Neuronal stem cell (in vitro differentiated cells): ENCODE results near the gene OR10J1.
"Not testable (repeated sequence)": the region's sequence is repeated elsewhere in the genome, so short reads cannot be mapped to it uniquely, and the experiment has no call there.

ENCODE experiments used
- DNase-seq: peaks from one replicate; pipeline ENCODE4 v3.0.0-alpha.2; 2013; ENCODE audit warnings: low spot score
- H2AFZ ChIP-seq: one replicate; pipeline ENCODE4 v1.6.1; 2013; ENCODE audit warnings: mild to moderate bottlenecking, low read length, inconsistent platforms
- H2AK5ac ChIP-seq: 2 replicates; pipeline ENCODE4 v1.6.1; 2013; ENCODE audit warnings: low read depth, mild to moderate bottlenecking, inconsistent platforms, low read length, moderate library complexity, mixed read lengths
- H2BK120ac ChIP-seq: 2 replicates; pipeline ENCODE4 v1.6.1; 2013; ENCODE audit warnings: low read depth, mild to moderate bottlenecking, inconsistent platforms, low read length, moderate library complexity, mixed read lengths
- H2BK12ac ChIP-seq: one replicate; pipeline ENCODE4 v1.6.1; 2013; ENCODE audit warnings: low read length, inconsistent platforms
- H2BK15ac ChIP-seq: 2 replicates; pipeline ENCODE4 v1.6.1; 2013; ENCODE audit warnings: mild to moderate bottlenecking, low read length, inconsistent platforms, mixed read lengths
- H2BK5ac ChIP-seq: one replicate; pipeline ENCODE4 v1.6.1; 2013; ENCODE audit warnings: inconsistent platforms, mild to moderate bottlenecking, low read length, moderate library complexity
- H3K14ac ChIP-seq: one replicate; pipeline ENCODE4 v1.6.1; 2013; ENCODE audit warnings: low read length, inconsistent platforms
- H3K18ac ChIP-seq: 2 replicates; pipeline ENCODE4 v1.6.1; 2013; ENCODE audit warnings: low read length, inconsistent platforms
- H3K23ac ChIP-seq: 2 replicates; pipeline ENCODE4 v1.6.1; 2013; ENCODE audit warnings: low read depth, mild to moderate bottlenecking, mixed read lengths, low read length, inconsistent platforms; ENCODE audit not compliant: poor library complexity
- H3K27ac ChIP-seq: replicated peaks from 3 replicates; pipeline ENCODE4 v1.5.1; 2013; ENCODE audit warnings: low read length, inconsistent platforms
- H3K27me3 ChIP-seq, 3 experiments: 2 replicates each; pipeline ENCODE4 v1.6.1; 2013; ENCODE audit warnings: low read length in 3 of 3, mild to moderate bottlenecking in 2 of 3, inconsistent platforms in 1 of 3, low read depth in 1 of 3, mixed read lengths in 1 of 3, moderate library complexity in 1 of 3; ENCODE audit not compliant: control insufficient read depth in 3 of 3, insufficient read depth in 3 of 3
- H3K36me3 ChIP-seq, 2 donors: replicated peaks in 1 of 2; 2 replicates each; pipeline ENCODE4 v1.6.1; 2013; ENCODE audit warnings: low read length in 2 of 2; ENCODE audit not compliant: control insufficient read depth in 2 of 2, insufficient read depth in 2 of 2
- H3K4ac ChIP-seq: 2 replicates; pipeline ENCODE4 v1.6.1; 2013; ENCODE audit warnings: inconsistent platforms, mild to moderate bottlenecking, low read length, moderate library complexity
- H3K4me1 ChIP-seq, 2 donors: 1 replicate in 1 of 2; 2 replicates in 1 of 2; pipeline ENCODE4 v1.6.1; 2013; ENCODE audit warnings: low read length in 2 of 2, low read depth in 1 of 2; ENCODE audit not compliant: control insufficient read depth in 2 of 2, insufficient read depth in 1 of 2
- H3K4me2 ChIP-seq: one replicate; pipeline ENCODE4 v1.6.1; 2013; ENCODE audit warnings: mild to moderate bottlenecking, low read length, inconsistent platforms; ENCODE audit not compliant: insufficient read depth, poor library complexity, severe bottlenecking
- H3K4me3 ChIP-seq, 2 donors: 2 replicates each; pipeline ENCODE4 v1.5.1; 2013; ENCODE audit warnings: low read length in 2 of 2, mild to moderate bottlenecking in 2 of 2, inconsistent platforms in 1 of 2, moderate library complexity in 1 of 2
- H3K79me1 ChIP-seq: one replicate; pipeline ENCODE4 v1.6.1; 2013; ENCODE audit warnings: low read depth, mild to moderate bottlenecking, inconsistent platforms, low read length, moderate library complexity
- H3K9ac ChIP-seq: one replicate; pipeline ENCODE4 v1.6.1; 2013; ENCODE audit warnings: mild to moderate bottlenecking, low read depth, low read length, inconsistent platforms; ENCODE audit not compliant: poor library complexity
- H3K9me3 ChIP-seq, 2 donors: replicated peaks in 1 of 2; 2 replicates each; pipeline versions ENCODE3 to v1.6.1; 2013; ENCODE audit warnings: low read length in 2 of 2, mild to moderate bottlenecking in 2 of 2, inconsistent platforms in 1 of 2, low read depth in 1 of 2, mixed read lengths in 1 of 2, moderate library complexity in 1 of 2; ENCODE audit not compliant: control insufficient read depth in 2 of 2, insufficient read depth in 1 of 2
- H4K8ac ChIP-seq: one replicate; pipeline ENCODE4 v1.6.1; 2013; ENCODE audit warnings: low read depth, mild to moderate bottlenecking, inconsistent platforms, low read length, moderate library complexity
- H4K91ac ChIP-seq: one replicate; pipeline ENCODE4 v1.6.1; 2013; ENCODE audit warnings: low read length, low read depth, mild to moderate bottlenecking, inconsistent platforms; ENCODE audit not compliant: poor library complexity
- WGBS, 2 donors: extraction: QIAGEN DNeasy Blood & Tissue Kit; methylation state at CpG; one replicate each; pipeline ENCODE4 v1.1.7; 2013; ENCODE audit warnings: missing lambda C conversion rate in 2 of 2, mixed read lengths in 1 of 2; ENCODE audit not compliant: insufficient read length in 2 of 2, insufficient replicate concordance in 1 of 2; ENCODE audit errors: extremely low coverage in 2 of 2; 5-methylcytosine and 5-hydroxymethylcytosine counted together

The OR10J1 gene

GRCh38 chr1:159444511-159444910 is 5.0 kb downstream of the OR10J1 start:
- DNase-seq, result no peak
- Histone ChIP-seq H2BK12ac (no peak overlapping the region), H3K4ac (no peak overlapping the region), H3K18ac (no peak overlapping the region), H3K79me1 (no peaks in the 10 kb centered on the region), H3K4me2 (no peak overlapping the region), H3K27ac (no peak overlapping the region), H3K23ac (no peak overlapping the region), H3K9me3 (no peaks in the 10 kb centered on the region), H3K4me3 (no peak overlapping the region), H4K91ac (no peak overlapping the region), H2BK15ac (no peak overlapping the region), H2BK5ac (no peak overlapping the region), H3K4me1 (no peaks in the 10 kb centered on the region), H3K36me3 (no peaks in the 10 kb centered on the region), H4K8ac (no peak overlapping the region), H3K9ac (no peak overlapping the region), H3K27me3 (no peaks in the 10 kb centered on the region), H2BK120ac (no peak overlapping the region), H3K14ac (no peak overlapping the region), H2AK5ac (no peak overlapping the region), H2AFZ (no peak overlapping the region)

GRCh38 chr1:159448181-159448580 is 8.7 kb downstream of the OR10J1 start:
- no peak overlapping the region for H2BK15ac ChIP-seq
- no peak overlapping the region for H2AK5ac ChIP-seq
- no peaks in the 10 kb centered on the region for H3K4me1 ChIP-seq
- no peak overlapping the region for H3K18ac ChIP-seq
- H3K4me3 ChIP-seq, result no peak overlapping the region
- H3K27ac ChIP-seq, result no peak overlapping the region
- H3K79me1 ChIP-seq, result no peaks in the 10 kb centered on the region
- H2BK120ac ChIP-seq, result no peak overlapping the region
- H3K4ac ChIP-seq, result no peak overlapping the region
- no peak overlapping the region for H3K23ac ChIP-seq
- no peaks in the 10 kb centered on the region for H3K9me3 ChIP-seq
- no peak overlapping the region for H3K4me2 ChIP-seq
- no peak overlapping the region for H3K14ac ChIP-seq
- no peaks in the 10 kb centered on the region for H3K36me3 ChIP-seq
- H2BK5ac ChIP-seq, result no peak overlapping the region
- no peak overlapping the region for H2BK12ac ChIP-seq
- no peak overlapping the region for H4K91ac ChIP-seq
- no peaks in the 10 kb centered on the region for H3K27me3 ChIP-seq
- no peak for DNase-seq
- H4K8ac ChIP-seq, result no peak overlapping the region
- no CpG with 5 or more reads among the region's 1 CpG for WGBS, 2 donors
- H2AFZ ChIP-seq, result no peak overlapping the region
- H3K9ac ChIP-seq, result no peak overlapping the region

- H3K9ac ChIP-seq, H3K9me3 ChIP-seq, H2BK15ac ChIP-seq, H2AK5ac ChIP-seq, H4K91ac ChIP-seq, H2BK12ac ChIP-seq, H3K4ac ChIP-seq, H3K4me2 ChIP-seq, H3K27me3 ChIP-seq, H3K18ac ChIP-seq, H4K8ac ChIP-seq, H3K79me1 ChIP-seq, H2BK5ac ChIP-seq, H2BK120ac ChIP-seq, H2AFZ ChIP-seq, H3K14ac ChIP-seq, H3K23ac ChIP-seq, H3K4me1 ChIP-seq, DNase-seq, H3K4me3 ChIP-seq, H3K27ac ChIP-seq, H3K36me3 ChIP-seq: not testable (repeated sequence)
- WGBS, 2 donors, result no CpG with 5 or more reads among the region's 23 CpGs
Observed at GRCh38 chr1:159449605-159450004, 10.1 kb downstream of the OR10J1 start.

- no peak overlapping the region for H2BK5ac ChIP-seq
- no peak overlapping the region for H4K8ac ChIP-seq
- peaks cover 0 to 5% of the 10 kb centered on the region in 2 donors for H3K9me3 ChIP-seq
- no peak overlapping the region for H3K18ac ChIP-seq
- no peak overlapping the region for H3K4me3 ChIP-seq
- H2BK15ac ChIP-seq, result no peak overlapping the region
- no peak overlapping the region for H2AK5ac ChIP-seq
- H4K91ac ChIP-seq, result no peak overlapping the region
- H3K4me2 ChIP-seq, result no peak overlapping the region
- H3K4ac ChIP-seq, result no peak overlapping the region
- H3K23ac ChIP-seq, result no peak overlapping the region
- no peak overlapping the region for H3K9ac ChIP-seq
- H3K79me1 ChIP-seq, result no peaks in the 10 kb centered on the region
- H3K4me1 ChIP-seq, result no peaks in the 10 kb centered on the region
- no peak for DNase-seq
- H3K36me3 ChIP-seq, result no peaks in the 10 kb centered on the region
- H3K14ac ChIP-seq, result no peak overlapping the region
- H3K27me3 ChIP-seq, result no peaks in the 10 kb centered on the region
- no peak overlapping the region for H2BK12ac ChIP-seq
- no peak overlapping the region for H3K27ac ChIP-seq
- H2AFZ ChIP-seq, result no peak overlapping the region
- no CpG with 5 or more reads among the region's 2 CpGs for WGBS, 2 donors
- H2BK120ac ChIP-seq, result no peak overlapping the region
Observed at GRCh38 chr1:159459551-159459950, 20.0 kb downstream of the OR10J1 start.
